GM20000 (cell line): Measurements from ENCODE around the gene F7.

ENCODE experiments used
- DNase-seq: peaks from one replicate; pipeline ENCODE4 v3.0.0; 2012; ENCODE audit warnings: low spot score
- CTCF ChIP-seq: IDR thresholded peaks from 2 replicates; pipeline ENCODE4 v1.5.1; 2012; ENCODE audit warnings: mild to moderate bottlenecking, control low read depth; ENCODE audit errors: extremely low read depth, missing control alignments

Gene F7

DNA sequence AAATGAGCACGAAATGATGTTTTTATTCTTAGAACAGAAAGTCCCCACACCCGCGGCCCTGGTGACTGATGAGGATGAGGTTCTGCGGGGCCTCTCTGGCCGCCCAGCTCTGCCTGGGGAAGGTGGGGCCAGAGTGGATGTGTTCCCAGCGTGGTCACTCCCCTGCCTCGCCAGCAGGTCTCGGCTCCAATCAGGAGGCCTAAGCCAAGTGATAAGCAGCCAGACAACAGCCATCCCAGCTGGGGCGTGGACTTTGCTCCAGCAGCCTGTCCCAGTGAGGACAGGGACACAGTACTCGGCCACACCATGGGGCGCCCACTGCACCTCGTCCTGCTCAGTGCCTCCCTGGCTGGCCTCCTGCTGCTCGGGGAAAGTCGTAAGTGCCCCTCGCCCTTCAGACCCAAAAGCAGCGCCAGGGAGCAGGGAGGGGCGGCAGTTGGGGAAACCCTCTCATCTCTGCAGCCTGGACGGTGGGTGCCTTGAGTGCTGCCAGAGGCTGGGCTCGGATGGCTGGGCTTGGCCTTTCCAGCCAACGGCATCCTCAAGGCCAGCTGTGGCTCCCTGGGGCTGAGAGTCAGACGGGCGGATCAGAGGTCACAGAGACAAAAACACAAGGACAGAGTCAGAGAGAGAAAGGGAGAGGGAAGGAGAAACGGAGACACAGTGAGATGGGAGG lies 17.1 kb downstream of the F7 start, which contains the start of gene F10:
TSS of gene F10 (plus strand) at position 250 of the 676 bp plus-strand sequence. CDS start at position 307, 57 bp downstream.
- TF ChIP-seq CTCF, result no peak
- DNase-seq, result no peak

DNA sequence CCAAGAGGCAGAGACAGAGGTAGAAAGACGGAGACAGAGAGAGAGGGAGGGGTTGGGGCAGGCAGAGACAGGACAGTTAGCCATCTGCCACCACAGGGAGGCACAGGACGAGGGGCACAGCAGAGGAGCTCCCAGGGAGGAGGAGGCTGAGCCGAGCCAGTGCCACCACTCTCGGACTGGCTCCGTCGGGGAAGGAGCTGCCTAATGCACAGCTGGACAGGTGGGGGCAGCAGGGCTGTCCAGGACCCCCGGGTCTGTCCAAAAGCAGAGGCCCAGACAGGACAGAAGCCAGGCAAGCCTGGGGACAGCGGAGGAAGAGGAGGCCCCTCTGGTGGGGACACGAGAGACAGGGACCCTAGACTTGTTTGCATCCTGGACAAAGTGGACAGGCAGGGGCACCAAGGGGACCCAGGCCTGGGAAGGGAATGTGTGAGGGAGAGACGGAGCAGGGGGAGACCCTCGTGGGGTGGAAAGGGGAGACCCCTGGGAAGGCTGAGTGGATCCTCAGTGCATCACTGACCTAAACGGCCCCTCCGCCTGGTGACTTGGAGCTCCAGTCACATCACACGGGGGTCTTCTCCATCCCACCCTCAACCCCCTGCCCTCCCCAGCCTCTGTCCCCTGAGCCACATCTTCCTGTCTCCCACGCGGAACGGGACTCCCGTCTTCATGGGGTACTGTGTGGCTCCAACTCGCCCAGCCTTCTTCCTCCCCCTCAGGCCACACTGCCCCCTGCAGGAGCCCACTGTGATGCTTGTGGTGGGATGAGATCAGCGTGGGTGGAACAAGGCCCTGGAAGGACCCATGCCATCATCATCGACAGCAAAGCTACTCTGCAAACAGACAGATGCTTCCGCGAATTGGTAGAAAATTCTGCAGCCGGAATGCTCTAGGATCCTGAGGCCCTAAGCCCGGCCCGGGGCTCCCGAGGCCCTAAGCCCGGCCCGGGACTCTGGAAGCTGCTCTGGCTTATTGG lies 17.9 kb downstream of the F7 start:
- TF ChIP-seq CTCF, result no peak
- no peak for DNase-seq

DNA sequence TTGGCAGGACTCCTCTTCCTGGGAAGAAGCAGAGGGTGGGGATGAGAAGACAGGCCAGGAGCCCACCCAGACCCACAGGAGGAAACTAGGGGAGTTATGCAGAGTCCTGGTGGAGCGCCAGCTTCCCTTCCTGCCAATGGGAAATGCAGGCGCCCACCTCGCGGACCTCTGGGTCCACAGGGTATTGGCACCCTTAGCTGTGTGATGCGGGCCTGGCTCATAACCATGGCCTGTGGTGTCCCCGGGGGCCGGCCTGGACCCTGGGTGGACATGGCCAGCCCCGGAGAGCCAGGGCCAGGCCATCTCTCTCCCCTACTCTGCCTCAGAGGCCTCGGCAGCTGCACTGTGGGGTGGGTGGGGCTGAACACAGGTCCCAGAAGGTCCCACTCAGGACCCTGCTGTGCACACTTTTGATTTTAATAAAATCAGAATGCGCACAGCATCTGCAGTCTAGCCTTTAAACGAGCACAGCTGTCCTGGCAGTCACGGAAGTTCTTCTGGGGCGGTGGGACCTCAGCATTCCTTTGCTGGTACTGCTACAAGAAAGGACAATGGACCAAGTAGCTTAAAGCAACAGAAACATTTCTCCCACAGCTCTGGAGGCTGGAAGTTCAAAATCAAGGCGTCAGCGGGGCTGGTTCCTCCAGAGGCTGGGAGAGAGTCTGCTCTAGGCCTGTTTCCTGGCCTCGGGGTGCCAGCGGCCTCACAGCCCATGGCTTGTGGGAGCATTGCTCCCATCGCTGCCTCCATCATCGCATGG lies 18.8 kb downstream of the F7 start:
- no peak for DNase-seq
- no peak for TF ChIP-seq CTCF

- TF ChIP-seq CTCF, result no peak
- no peak for DNase-seq
These were observed 20.1 kb downstream of the F7 start for GRCh38 chr13:113125506-113126264.

DNA sequence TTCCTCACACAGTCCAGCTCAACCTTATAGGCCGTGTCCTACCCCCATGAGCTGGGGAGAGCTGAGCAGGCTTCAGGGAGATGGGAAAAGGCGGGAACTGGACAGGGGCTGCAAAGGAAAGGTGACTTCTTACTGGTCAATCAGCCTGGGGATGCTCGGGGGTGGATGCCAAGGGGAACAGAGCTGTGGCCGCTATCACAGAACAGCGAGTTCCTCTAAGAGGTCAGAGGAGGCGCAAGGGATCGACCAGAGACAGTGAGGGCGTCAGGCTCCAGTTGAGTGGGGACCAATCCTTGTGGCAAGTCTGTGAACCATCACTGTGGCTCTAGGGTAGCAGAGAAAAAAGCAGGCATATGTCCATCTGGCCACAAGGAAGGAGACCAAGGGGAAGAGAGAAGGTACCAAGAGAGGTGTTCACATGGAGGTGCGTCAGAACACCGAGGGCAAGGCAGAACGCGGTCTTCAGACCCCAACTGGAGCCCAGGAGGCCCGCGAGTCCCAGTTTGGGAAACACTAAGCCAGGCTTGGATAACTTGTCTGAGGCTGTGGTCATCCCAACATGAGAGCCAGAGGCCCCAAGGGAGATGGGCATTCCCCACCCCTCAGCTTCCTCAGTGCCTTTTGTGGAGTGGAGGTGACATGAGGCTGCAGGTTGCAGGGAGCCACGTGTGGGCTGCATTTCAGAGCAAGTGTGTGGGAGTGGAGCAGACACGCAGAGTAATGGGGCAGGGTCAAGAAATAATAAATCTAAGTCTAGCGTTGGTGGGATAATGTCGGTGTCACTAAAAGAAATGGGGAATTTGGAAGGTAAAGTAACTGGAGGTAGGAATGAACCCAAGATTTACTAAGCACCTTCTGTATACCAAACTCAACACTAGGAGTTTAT lies 20.9 kb downstream of the F7 start:
- no peak for TF ChIP-seq CTCF
- no peak for DNase-seq

GRCh38 chr13:113129480-113129879 lies 23.9 kb downstream of the F7 start:
- TF ChIP-seq CTCF, result no peak
- no peak for DNase-seq
